Measurements from ENCODE around the gene PIK3CB.
"Not testable (repeated sequence)": the region's sequence is repeated elsewhere in the genome, so short reads cannot be mapped to it uniquely, and the experiment has no call there.

The PIK3CB gene

DNA sequence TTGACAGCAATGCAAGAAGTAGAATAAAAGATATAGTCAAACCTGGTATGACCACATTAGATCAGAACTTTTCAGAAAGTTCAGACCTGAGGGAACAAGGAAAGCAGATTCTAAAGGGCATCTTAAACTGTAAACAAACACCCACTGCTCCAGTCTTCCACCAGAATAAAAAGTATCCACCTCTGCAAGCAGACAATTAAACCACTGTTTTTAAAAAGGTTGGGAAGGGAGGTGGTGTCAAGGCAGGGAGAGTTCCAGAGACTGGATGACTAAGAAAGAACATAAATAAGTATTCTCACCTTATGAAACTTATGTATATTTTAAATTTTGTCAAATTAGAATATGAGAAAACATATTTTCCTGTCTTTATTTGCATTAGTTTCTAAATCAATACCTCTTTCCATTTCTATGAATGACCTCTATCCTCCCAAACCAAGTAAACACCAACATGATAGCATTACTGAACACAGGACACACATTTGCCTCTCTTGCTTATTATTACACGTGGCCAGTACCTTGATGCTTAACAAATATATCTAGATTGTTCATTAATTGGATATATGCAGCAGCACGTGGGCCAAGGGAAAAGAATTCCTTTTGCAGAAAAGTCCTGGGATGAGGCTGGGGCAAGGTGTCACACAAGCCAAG is 31.6 kb downstream of the PIK3CB start:
- DNase-seq (ENCODE audit: low read depth): no peak

DNA sequence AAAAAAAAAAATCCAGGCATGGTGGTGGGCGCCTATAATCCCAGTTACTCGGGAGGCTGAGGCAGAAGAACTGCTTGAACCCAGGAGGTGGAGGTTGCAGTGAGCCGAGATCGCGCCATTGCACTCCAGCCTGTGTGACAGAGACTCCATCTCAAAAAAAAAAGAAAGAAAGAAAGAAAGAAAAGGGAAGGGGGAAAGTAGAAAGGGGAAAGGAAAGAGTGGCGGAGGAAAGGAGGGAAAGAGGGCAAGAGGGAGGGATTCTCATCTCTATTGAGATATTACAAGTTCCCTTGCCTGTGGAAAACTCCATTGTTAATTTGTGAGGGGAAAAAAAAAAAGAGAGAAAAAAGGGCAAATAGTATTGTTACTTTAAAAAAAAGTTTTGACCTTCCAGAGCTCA is 32.5 kb downstream of the PIK3CB start:
- DNase-seq (ENCODE audit: low read depth): not testable (repeated sequence)

DNA sequence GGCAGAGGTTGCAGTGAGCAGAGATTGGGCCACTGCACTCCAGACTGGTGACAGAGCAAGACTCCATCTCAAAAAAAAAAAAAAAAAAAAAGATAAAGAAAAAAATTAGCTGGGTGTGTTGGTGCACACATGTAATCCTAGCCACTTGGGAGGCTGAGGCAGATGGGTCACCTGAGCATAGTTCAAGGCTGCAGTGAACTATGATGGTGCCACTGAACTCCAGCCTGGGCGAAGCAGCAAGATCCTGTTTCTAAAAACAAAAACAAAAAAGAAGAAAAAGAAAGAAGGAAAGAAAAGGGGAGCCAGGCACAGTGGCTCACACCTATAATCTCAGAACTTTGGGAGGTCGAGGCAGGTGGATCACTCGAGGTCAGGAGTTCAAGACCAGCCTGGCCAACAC is 32.9 kb downstream of the PIK3CB start:
- DNase-seq (ENCODE audit: low read depth): no peak

- DNase-seq (ENCODE audit: low read depth): no peak
These were observed 34.5 kb downstream of the PIK3CB start for GRCh38 chr3:138800248-138800647.

DNA sequence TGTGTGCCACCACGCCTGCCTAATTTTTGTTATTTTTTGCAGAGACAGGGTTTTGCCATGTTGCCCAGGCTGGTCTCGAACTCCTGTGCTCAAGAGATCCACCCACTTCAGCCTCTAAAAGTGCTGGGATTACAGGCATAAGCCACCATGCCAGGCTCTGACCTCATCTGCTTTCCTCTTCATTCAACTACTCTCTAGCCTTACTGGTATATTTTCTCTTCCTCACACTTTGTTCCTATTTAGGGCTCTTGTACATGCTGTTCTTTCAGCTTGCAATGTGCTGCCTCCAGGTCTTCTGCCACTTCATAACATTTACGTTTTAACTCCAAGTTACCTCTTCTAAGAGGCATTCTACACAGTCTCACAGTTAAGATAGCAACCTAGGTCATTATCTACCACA is 34.9 kb downstream of the PIK3CB start:
- DNase-seq (ENCODE audit: low read depth): no peak

DNA sequence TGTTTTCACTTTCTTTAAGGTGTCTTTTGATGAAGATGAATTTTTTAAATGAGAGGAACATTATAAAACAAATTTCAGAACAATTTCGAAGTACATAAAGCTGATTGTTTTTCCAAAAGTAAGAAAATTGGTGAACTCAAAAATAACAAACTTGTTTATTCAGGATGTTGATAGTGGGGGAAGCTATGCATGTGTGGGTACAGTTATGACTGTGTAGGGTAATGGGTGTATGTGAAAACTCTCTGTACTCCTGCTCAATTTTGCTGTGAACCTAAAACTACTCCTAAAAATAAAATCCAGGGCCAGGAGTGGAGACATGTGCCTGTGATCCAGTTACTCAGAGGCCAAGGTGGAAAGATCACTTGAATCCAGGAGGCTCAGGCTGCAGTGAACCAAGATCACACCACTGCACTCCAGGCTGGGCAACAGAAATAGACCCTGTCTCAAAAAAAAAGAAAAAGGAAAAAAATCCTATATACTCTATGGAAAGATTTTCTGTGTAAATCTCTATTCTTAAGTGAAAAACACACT is 37.2 kb downstream of the PIK3CB start:
- DNase-seq (ENCODE audit: low read depth): no peak

DNA sequence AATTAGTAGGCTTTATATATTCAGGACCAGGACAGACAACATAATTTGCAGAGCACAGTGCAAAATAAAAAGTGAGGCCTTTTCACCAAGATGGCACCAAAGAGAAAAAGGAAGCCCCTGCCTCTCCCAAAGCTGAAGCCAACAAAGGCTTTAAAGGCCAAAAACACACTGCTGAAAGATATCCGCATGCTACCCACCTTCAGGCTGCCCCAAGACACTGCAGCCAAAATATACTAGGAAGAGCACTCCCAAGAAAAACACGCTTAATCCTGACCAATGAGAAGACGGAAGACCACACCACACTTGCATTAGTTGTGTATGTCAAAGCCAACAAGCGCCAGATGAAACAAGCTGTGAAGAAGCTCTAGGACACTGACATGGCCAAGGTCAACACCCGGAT is 38.0 kb downstream of the PIK3CB start:
- no peak for DNase-seq (ENCODE audit: low read depth)

DNA sequence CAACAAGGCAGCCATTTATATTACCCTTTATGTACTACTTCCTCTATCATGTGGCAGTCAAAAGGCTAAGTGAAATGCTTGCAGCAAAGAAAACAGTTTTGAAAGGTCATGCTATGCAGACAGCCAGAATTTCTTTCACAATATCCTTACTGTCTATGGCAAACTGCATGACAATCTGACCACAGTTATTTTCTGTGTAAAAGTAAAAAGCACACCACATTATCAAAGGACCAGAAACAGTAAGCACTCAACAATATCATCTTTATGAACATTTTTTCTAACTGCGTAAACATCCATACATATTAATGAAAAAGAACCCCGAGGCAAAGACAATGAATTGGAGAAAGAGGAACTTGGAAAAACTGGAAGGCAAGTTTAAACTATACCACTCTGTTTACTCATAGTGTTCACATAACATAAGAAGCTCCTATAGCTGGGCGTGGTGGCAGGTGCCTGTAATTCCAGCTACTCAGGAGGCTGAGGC is 47.9 kb downstream of the PIK3CB start:
- DNase-seq (ENCODE audit: low read depth): no peak

- DNase-seq (ENCODE audit: low read depth): no peak
These were observed 48.8 kb downstream of the PIK3CB start for GRCh38 chr3:138785951-138786350.

DNA sequence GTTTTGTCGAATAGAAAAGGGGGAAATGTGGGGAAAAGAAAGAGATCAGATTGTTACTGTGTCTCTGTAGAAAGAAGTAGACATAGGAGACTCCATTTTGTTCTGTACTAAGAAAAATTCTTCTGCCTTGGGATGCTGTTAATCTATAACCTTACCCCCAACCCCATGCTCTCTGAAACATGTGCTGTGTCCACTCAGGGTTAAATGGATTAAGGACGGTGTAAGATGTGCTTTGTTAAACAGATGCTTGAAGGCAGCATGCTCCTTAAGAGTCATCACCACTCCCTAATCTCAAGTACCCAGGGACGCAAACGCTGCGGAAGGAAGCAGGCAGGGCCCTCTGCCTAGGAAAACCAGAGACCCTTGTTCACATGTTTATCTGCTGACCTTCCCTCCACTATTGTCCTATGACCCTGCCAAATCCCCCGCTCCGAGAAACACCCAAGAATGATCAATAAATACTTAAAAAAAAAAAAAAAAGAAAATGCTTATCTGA is 49.3 kb downstream of the PIK3CB start:
- not testable (repeated sequence) for DNase-seq (ENCODE audit: low read depth)

GRCh38 chr3:138782755-138783154 is 52.0 kb downstream of the PIK3CB start:
- DNase-seq (ENCODE audit: low read depth): no peak

DNA sequence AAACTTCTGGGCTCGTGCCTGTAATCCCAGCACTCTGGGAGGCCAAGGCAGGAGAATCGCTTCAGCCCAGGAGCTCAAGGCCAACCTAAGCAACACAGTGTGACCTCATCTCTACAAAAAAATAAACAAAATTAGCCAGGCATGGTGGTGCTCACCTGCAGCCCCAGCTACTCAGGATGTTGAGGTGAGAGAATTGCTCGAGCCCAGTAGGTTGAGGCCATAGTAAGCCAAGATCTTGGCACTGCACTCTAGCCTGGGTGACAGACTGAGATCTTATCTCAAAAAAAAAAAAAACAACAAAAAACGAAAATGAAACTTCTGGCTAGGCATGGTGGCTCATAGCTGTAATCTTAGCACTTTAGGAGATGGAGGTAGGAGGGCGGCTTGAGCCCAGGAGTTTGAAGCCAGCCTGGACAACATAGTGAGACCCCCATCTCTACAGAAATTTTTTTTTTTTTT is 53.7 kb downstream of the PIK3CB start:
- no peak for DNase-seq (ENCODE audit: low read depth)

DNA sequence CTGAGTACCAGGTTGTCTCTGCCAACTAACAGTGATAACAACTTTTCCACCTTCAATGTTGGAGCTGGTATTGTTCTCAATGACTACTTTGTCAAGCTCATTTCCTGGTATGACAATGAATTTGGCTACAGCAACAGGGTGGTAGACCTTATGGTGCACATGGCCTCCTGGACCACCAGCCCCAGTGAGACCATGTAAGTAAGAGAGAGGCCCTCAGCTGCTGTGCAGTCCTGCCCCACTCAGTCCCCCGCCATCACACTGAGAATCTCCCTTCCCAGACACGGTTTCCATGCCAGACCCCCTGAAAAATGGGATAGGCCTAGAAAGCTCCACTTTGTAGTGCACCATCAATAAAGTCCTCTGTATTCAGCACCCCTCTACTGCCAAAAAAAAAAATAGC is 56.1 kb downstream of the PIK3CB start:
- DNase-seq (ENCODE audit: low read depth): no peak

DNA sequence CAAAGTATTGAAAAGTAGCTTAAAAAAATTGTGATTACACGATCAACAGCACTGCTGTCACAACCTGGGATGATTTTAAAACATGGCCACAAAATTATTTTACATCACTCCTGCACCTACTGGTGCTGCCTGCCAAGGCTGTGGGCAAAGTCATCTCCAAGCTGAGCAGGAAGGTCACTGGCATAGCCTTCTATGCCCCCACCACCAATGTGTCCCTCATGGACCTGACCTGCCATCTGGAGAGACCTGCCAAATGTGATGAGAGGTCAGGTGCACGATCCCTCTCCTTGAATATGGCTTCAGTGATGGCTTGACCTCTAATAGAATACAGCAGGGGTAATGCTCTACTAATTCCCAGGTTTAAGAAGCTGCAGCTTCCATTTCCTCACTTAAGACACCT is 57.8 kb downstream of the PIK3CB start:
- DNase-seq (ENCODE audit: low read depth): no peak

GRCh38 chr3:138775254-138775595 is 59.5 kb downstream of the PIK3CB start:
- no peak for DNase-seq (ENCODE audit: low read depth)

DNA sequence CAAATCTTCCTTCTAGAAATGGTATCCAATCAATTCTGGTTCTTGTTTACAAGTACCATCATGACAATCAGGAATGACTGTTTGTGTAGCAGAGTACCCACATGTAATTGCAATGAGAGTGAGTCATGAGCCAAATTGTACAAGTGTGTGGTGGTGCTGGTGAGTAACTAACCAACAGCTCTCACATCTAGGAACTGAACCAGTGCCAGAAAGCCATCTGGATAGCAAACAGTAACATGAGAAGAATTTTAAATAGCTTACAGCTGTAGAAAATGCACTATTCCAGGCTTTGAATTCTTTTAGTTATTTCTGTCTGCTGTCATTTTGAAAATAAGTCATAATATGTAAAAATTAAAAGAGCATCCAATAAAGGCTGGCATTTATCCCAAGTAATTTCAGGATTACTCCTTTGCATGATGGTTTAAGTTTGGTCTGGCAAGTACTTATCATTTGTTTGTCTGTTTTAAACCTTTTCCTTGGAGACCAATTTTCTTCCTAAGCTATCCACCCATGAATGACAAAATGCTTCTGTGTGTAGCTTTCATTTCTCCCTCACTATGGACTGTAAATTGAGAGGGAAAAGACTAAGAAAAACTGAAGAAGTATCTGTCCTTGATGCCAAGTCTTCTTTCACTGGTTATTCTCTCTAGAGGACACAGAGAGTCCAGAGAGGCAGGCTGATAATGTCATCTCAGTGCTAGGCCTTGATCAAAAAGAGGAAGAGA is 60.0 kb downstream of the PIK3CB start:
- peak; percentile 99 for DNase-seq (ENCODE audit: low read depth)

DNA sequence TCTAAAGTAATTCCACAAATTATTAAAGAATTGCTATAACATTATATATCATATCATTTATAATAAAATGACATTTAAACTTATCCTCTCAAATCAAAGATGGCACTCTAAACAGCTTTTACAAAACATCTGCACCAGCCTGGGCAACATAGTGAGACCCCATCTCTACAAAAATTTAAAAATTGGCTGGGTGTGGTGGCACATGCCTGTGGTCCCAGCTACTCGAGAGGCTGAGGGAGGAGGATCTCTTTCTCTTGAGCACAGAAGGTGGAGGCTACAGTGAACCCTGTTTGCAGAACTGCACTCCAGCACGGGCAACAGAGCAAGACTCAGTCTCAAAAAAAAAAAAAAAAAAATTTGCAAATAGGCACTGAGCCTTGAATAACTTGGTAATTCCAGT is 63.1 kb downstream of the PIK3CB start:
- DNase-seq (ENCODE audit: low read depth): no peak

DNA sequence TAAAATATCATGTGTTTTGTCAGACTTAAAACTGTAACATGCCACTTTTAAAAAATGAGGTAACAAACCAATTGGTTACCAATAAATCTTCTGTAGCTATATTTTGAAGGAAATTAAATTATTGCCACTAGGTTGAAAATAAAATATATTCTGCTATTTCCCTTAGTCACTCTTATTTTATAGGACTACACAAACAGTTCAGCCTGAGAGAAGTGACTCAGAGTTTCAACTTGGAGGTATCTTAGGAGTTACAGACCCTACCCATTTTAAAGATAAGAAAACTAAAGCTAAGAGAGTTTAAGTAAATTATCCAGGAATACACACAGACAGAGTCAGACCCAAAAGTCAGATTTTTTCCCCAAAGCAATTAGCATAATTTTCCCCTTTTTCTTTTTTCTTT is 65.1 kb downstream of the PIK3CB start:
- DNase-seq (ENCODE audit: low read depth): no peak

DNA sequence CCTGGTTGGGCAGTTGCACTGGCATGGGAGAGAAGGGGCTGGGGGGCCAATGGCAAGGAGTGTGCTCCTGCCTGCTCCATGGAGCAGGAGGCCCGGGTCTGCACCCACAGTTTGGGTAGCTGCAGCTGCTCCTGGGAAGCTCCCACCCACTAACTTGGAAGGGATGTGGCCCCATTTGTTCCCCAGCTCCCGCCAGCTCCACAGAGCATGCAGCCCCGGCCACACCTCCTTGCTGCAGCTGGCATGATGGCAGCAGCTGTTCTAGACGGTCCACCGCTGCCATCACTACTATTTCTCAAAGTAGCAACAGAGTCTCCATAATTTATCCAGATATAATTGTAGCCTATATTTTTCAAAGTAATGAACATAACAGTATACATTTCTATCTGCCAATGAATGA is 65.8 kb downstream of the PIK3CB start:
- DNase-seq (ENCODE audit: low read depth): no peak

- DNase-seq (ENCODE audit: low read depth): no peak
These were observed 66.6 kb downstream of the PIK3CB start for GRCh38 chr3:138768125-138768524.

GRCh38 chr3:138767498-138768104 is 67.1 kb downstream of the PIK3CB start:
- no peak for DNase-seq (ENCODE audit: low read depth)

GRCh38 chr3:138761002-138761401 is 73.7 kb downstream of the PIK3CB start:
- no peak for DNase-seq (ENCODE audit: low read depth)

- no peak for DNase-seq (ENCODE audit: low read depth)
These were observed 86.5 kb downstream of the PIK3CB start for GRCh38 chr3:138748190-138748589.
